ENCODE measurements around the gene SHISA8.
A peak's percentile ranks its signal among the peaks of the same experiment; 100 is the strongest.
"Not testable (repeated sequence)": the region's sequence is repeated elsewhere in the genome, so short reads cannot be mapped to it uniquely, and the experiment has no call there.

SHISA8 gene

DNA sequence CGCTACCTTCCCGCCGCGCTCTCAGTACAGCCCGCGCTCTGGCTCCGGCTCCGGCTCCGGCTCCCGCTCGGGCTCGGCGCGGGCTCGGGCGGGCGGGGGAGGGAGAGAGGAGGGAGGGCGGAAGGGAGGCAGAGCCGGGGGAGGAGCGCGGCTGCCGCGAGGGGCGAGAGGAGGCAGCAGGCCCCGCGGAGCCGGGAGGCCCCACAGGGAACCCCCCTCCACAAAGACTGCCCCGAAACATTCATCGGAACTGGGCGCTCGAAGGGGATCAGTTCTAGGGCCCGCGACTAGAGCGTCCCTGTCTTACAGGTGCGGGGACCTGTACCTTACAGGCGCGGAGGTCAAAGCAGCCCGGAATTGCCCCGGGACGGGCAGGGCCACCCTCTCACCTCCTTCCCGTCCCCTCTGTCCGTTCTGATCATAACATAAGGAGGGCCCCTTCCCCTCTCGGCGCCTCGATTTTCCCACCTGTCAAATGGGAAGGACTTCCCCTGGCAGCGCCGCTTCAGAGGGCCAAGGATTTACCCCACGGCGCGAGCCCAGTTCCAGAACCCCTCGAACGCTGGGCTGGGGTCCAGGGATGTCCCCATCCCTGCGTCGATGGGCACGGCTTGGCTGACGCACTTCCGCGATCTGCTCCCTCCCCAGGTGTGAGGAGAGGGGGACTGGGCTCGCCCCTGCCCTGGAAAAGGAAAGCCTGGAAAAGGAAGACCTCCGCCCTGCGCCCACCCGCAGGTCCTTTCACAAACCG lies at the start of gene SHISA8:
TSS of gene SHISA8 (minus strand) at position 40 of the 751 bp plus-strand sequence. CDS start 407 bp downstream, outside the sequence.
- DNase-seq: peak; percentile 53

DNA sequence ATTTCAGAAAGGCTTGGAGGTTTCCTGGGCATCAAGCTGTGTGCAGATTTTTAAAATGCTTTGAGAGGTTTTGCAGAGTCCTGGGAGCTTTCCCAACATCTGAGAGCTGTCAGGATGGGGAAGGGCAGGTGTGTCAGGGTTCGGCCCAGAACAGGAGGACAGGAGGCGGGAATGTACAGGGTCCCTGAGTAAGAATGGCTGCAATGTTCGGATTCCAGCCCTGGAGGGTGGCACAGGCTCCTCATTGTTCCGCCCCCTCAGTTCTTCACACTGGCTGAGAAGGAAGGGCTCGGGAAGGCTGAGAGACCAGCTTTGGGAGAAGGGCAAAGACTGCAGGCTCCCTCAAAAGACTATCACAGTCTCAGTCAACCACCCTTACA lies 49.2 kb upstream of the SHISA8 start:
- DNase-seq: no peak

DNA sequence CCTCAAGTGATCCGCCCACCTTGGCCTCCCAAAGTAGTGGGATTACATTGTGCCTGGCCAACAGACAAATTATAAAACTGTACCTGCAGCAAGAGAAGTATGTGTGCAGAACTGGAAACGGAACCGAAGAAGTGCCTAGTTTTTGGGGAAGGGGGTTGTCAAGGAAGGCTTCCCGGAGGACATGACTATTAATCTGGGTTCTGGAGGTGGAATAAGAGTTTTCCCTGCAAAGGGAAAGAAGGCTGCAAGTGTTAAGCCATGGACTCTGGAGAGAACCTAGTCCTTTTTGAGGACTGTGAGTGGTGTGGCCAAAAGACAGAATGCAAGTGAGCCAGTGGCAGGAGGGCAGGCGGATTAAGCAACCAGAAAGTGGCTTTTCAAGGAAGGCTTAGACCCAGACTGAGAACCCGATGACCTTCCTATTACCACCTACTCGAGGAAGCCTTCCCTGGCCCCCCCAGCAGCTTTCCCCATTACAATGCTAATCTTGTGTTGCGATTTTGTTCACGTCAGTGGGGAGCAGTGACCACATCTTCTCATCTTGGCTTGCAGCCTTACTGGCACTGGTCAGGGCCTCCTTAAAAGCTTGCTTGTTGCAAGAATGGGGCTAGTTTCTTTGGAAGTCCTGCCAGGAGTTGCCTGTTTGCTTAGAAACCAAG lies 48.7 kb upstream of the SHISA8 start:
- no peak for DNase-seq

DNA sequence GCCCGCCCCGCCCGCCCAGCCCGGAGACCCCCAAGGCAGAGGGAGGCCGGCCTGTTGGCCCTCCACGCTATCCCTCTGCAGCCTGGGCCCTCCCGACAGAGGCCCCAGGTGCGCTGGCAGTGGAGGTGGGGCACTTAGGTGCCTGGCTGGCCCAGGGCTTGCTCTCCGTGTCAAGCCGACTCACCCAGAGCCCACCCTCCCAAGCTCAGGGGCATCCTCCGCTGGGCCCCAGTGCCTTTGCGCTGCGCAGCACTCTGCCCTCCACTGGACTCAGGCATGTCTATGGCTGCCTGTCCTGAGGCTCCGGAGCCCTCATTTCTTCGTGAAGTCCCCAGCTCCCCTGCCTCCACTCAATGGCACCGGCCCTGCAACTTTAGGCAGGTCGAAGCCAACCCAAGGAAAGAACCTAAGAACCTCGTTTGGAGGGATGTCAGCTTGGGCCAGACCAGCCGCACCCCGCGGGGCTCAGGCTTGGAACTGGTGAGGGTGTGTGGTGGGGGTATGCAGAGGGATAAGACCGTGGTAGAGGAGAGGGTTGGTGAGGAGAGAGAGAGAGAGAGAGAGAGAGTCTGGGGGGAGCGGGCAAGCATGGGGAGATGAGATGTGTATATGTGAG lies 43.2 kb upstream of the SHISA8 start:
- no peak for DNase-seq

DNA sequence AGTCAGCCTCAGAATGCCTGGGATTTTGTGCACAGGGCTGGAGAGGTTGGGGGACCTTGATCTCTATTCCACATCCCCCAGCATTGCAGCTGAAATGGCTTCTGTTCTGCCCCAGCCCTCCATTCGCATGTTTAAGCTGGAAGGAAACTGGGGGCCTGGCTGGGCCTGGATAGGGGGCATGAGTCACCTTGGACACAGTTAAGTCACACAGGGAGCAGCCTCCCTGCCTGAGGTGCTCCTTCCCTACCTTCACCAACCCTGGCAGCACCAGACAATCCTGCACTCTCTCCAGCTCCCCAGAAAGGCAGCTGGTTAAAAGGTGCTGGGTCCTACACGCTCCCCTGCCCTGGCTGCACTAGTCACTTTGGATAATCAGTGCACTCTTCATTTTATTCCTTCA lies 37.8 kb upstream of the SHISA8 start:
- DNase-seq: no peak

DNA sequence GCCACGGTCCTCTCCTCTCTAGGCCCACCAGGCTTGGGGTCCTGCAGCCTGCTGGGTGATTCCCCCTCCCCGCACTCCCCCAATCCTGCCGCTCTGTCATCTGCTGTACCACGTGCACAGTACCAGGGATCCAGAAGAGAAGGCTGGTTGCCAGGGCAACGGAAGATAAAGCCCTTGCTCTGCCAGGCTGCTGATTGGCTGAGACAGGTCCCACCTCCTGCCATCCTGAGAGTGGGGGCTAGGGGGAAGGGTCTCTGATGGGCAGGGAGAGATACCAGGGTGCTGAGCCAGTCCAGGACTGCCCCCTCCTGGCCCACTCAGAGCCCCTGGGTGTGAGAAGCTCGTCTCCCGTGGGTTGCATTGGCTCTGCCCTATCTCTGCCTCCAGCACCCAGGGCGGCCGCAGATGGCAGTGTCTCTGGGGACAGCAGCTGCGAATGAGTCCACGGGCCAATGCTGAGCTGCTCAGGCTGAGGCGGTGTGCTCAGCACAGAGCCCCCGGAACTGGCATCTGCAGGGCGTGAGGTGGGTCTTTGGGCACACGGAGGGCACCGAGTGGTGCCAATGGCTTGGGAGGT lies 37.1 kb upstream of the SHISA8 start, which contains the start of gene SMIM45:
TSS of gene SMIM45 (plus strand) at position 253 of the 577 bp plus-strand sequence.
- peak; percentile 92 for DNase-seq

DNA sequence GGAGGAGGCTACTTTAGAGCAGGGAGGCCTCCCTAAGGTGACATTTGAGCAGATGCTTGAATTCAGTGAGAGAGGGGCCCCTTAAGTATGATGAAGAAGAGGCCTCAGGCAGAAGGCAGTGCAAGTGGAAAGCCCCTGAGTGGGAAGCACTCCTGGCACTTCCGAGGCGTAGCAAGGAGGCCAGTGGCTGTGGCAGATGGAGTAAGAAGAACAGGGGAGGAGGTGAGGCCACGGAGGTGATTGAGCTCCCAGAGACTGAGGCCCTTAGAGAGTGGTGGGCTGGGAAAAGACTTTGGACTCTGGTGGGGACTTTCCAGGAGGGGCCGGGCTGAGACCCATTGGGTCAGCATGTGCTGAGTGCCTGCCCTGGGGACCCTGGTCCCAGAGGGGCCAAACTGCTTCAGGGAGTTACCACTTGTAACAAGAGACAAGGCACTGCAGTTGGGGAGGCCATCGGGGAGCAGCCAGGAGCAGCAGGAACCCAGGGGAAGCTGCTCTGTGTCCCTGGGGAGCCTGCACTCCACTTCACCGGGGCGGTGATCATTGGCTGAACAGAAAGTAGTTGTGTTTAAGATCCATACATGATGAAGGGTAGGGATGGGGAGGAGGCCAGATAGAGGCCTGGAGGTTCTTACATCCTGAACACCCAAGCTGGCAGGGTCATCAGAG lies 34.6 kb upstream of the SHISA8 start:
- DNase-seq: peak; percentile 71

DNA sequence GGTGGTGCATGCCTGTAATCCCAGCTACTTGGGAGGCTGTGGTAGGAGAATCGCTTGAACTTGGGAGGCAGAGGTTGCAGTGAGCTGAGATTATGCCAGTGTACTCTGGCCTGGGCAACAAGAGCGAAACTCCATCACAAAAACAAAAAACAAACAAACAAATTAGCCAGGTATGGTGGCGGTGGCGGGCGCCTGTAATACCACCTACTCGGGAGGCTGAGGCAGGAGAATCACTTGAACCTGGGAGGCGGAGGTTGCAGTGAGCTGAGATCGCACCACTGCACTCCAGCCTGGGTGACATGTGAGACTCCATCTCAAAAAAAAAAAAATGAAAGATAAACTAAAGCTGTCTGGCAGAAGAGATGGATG lies 34.0 kb upstream of the SHISA8 start:
- not testable (repeated sequence) for DNase-seq

DNA sequence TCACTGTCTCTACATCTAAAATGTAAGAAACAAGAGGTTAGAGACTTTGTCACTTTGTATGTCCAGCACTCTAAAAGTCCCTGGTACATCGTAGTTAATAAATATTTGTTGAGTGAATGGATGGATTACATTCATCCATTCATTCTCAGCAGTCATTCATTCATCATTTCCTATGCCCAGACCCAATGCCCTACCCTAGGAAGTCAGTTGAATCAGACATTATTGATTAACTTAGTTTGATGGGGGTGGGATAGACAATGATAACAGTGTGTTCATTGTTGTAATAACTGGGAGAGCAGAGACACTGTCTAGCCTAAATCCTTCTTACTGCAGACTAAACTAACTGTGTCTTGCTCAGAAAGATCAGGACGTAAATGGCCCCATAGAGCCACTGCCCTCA lies 33.3 kb upstream of the SHISA8 start:
- no peak for DNase-seq

DNA sequence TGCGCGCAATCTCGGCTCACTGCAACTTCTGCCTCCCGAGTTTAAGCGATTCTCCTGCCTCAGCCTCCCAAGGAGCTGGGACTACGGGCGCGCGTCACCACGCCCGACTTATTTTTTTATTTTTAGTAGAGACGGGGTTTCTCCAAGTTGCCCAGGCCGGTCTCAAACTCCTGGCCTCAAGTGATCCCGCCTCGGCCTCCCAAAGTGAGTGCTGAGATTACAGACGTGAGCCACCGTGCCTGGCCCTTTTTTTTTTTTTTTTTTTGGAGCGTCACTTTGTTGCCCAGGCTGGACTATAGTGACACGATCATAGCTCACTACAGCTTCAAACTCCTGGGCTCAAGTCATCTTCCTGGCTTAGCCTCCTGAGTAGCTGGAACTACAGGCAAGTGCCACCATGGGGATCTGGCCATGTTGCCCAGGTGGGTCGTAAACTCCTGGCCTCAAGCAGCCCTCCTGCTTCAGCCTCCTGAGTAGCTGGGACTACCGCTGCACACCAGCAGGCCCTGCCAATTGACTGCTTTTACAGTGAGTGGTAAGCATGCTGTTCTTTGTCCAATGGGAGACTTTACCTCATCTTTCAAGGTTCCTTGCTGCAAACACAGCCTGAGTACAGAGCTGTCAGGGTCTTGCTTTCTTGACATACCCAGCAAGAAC lies 32.7 kb upstream of the SHISA8 start:
- DNase-seq: no peak

DNA sequence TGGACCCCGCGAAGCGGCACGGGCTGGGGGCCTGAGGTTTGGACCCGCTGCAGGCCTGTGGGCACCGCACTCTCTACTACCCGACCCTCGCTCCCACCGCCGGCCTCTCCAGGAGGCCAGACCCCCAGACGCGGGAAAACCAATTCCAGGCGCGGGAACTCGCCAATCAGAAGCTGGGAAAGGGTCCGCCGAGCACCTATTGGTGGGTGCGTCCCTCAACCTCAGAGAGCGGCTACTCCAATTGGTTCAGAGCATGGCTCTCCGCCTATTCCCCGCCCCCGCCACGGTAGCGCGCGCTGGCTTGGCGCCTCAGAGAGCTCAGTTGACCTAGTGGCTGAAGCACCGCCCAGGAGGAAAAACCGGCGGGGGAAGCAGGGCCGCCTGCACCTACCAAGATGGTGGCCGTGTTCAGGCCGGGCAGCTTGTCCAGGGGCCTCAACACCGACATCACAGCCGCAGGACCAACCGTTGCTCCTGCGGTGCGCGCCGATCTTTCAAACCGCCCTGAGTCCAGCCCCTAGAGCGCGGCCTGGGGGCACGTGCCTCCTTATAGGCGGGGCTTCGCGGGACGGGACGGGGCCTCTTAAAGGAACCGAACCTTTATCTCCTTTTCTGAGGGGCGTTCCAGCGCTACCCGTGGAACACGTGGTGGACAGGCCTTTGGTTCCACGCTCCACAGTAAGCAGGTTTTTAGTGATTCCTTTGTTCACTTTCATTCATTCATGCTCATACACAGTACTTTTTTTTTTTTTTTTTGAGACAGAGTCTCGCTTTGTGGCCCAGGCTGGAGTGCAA lies 32.0 kb upstream of the SHISA8 start, which contains the start of gene CENPM:
TSS of gene CENPM (minus strand) at position 524 of the 795 bp plus-strand sequence. CDS start at position 448, 76 bp downstream.
- peak; percentile 97 for DNase-seq

DNA sequence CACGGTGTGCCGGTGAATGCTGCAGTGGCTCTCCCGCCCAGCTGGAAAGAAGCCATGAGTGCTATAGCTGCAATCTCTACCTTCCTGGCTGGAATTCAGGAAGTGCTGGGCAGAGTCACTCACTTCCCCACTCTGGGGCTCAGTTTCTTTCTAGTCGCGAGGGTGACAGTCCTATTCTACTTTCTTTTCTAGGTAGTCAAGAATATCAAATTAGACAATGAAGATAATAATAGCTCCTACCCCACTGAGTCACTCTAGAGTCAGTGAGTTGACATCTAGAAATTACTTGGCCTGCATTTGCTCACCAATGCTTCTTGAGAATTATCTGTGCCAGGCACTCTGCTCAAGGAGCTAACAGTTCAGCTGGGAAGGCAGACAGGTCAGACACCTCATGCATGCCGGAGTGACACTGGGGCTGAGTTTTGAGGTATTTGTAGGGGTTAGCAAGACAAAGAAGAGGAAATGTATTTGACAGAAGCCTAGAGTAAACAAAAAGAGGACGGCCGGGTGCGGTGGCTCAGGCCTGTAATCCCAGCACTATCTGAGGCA lies 28.9 kb upstream of the SHISA8 start:
- DNase-seq: no peak

DNA sequence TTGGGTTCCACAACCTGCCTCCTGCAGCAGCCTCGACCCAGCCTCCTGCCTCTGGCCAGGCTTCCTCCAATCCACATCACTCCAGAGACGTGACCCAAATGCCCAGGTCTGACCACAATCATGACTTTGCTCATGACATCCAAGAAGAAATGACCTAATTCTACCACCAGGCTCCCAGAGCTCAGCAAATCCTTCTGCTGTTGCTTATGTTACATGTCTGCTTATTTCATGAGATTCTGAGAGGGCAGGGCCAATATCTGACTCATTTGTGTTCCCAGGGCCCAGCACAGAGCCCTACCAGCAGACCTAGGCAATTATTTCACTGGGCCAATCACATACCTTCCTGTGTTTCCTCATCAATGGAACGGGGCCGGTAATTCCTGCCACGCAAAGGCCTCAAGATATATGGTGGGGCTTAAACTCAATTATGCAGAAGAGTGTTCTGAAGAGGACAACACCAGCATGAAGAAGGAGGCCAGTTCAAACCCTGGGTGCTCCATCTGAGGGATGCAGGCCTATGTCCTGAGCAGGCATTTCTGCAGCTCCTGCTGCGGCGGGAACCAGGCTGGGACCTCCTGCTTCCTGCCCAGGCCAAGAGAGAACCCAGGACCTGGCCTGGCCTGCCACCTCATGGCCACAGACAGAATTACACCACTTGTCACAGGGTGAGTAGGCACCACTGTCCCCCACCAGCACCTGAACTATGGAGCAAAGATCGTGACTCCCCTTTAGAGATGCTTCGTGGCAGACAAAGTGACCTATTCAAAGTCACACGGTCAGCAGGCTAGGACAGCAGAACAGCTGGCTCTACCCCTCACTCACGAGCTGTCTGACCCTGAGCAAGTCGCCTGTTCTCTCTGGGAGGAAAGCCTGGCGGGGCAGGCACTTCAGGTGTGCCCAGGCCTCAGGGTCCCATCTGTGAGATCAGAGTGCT lies 26.2 kb upstream of the SHISA8 start:
- DNase-seq: peak; percentile 36

DNA sequence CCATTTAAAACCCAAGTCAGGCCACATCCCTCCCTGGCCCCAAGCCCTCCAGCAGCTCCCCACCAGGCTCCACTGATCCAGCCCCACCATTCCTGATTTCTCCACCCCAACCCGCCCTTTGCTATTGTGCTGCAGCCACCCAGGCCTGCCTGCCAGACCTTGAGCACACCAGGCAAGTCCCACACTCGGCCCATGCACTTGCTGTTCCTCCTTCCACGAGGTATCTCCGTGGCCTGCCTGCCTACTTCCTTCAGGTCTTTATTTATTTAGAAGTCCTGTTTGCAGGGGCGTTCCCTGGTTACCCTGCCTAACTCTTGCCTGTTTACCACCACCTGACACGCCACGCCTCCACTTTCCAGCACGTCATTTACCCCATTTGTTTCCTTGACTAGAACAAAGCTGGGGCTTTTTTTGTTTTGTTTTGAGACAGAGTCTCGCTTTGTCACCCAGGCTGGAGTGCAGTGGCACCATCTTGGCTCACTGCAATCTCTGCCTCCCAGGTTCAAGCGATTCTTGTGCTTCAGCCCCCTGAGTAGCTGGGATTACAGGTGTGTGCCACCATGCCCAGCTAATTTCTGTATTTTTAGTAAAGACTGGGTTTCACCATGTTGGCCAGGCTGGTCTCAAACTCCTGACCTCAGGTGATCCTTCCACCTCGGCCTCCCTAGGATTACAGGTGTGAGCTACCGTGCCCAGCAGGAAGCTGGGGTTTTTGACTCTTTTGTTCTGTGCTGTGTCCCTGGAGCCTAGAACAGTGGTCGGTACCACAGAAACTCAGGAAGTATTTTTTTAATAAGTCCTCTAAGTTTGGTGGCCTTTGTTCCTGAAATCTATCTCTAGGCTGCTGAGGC lies 25.3 kb upstream of the SHISA8 start:
- DNase-seq: no peak

DNA sequence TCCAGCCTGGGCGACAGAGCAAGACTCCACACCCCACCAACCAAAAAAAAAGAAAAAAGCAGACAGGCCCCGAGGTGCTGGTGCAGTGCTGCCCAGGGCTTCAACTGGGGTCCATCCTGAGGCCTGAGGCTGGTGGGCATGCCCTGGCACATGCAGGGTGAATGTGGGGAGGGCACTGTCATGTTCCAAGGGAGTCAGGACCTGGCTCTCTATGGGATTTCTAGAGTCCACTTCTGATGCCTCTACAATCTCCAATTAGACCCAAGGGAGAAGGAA lies 22.0 kb upstream of the SHISA8 start:
- DNase-seq: no peak

DNA sequence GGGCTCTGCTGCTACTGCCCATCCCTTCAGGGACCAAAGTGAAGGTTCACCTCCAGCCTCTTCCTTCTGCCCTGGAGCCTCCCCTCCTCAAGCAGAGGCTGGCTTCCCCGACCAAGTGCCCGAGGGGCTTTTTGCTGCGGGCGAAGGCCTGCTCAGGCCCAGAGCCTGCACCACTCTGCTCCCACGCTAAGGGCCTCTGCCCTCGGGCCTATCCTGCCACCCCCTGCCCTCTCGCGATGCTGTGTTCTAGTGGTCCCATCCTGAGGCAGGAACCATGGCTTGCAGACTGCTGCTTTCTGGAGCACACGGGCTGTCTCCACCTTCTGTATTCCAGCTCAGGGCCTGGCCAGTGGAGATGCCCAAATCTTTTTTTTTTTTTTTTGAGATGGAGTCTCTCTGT lies 20.6 kb upstream of the SHISA8 start:
- no peak for DNase-seq

DNA sequence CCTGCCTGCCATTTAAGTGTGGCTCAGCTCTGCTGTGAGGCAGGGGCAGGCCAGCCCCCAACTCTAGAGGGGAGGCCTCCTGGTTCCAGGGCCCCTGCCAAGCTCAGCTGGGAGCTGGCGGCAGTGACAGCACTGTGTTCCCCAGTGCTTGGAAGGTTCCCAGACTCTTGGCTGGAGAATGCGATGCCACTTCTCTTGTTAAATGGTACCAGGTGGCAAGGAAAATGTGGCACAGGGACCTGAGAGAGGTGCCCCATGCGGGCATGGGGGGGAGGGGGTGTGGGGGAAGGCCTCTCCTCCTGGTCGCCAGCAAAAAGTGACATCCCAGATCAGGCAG lies 20.1 kb upstream of the SHISA8 start:
- no peak for DNase-seq

DNA sequence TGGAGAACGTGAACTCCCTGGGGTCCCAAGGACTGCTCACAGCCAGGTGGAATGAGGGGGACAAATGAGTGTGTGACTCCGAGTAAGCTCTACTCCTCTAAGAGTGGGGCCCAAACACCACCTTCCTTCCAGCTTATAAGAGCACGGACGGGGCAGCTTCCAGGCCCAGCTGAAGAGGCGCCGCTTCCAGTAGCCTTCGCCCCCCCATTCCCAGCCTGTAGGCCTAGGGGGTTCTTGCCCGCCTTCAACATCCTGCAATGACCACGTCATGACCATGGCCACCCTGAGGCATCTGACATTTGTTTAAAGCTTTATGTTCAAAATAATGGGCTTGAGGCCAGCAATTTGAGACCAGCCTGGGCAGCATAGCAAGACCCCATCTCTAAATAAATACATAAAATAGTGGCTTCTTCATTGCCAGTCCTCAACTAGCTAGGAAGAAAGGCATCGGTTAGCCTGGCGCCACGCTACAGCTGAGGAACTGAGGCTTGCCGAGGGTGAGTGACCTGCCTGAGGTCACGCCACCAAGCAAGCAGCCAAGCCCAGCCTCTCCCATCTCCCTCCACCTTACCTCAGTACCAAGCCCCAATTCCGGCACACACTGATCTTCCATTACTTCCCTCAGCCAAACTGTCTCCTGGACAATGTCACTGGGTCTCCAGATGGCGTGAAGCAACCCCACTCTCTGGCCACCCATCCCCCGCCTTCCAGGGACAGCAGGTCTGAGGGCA lies 19.6 kb upstream of the SHISA8 start:
- DNase-seq: no peak

Data from NCI-H2171 (cell line).